Hepatocyte (in vitro differentiated cells): ENCODE data around the gene ATP6V1E1. TPM values are rescaled to one million over a fixed set of nuclear protein-coding genes. Genes with fewer than 3 reads are reported as not detected.

Experiments used
- DNase-seq: peaks from one replicate; pipeline ENCODE4 v3.0.0-alpha.2; 2016; ENCODE audit warnings: low spot score
- H2AFZ ChIP-seq: fragments of 200-600 bp; sonication (generic); 2 replicates; pipeline ENCODE4 v1.6.0; 2016; ENCODE audit warnings: antibody characterized with exemption, mild to moderate bottlenecking
- H3K27ac ChIP-seq: fragments of 200-600 bp; sonication (generic); 2 replicates; pipeline ENCODE4 v1.5.1; 2016; ENCODE audit warnings: mild to moderate bottlenecking
- H3K27me3 ChIP-seq: fragments of 200-600 bp; sonication (generic); 2 replicates; pipeline ENCODE4 v1.6.1; 2016
- H3K36me3 ChIP-seq: fragments of 200-600 bp; sonication (generic); replicated peaks from 2 replicates; pipeline ENCODE4 v1.5.1; 2016; ENCODE audit warnings: low read depth; ENCODE audit not compliant: insufficient read depth
- H3K4me1 ChIP-seq: fragments of 200-600 bp; sonication (generic); 2 replicates; pipeline ENCODE4 v1.5.1; 2016; ENCODE audit warnings: mild to moderate bottlenecking, moderate library complexity; ENCODE audit not compliant: insufficient read depth
- H3K4me2 ChIP-seq: fragments of 200-600 bp; sonication (generic); 2 replicates; pipeline ENCODE4 v1.6.0; 2016
- H3K4me3 ChIP-seq: fragments of 200-600 bp; sonication (generic); 2 replicates; pipeline ENCODE4 v1.5.1; 2016; ENCODE audit warnings: mild to moderate bottlenecking
- H3K79me2 ChIP-seq: fragments of 200-600 bp; sonication (generic); 2 replicates; pipeline ENCODE4 v1.6.0; 2017; ENCODE audit warnings: mild to moderate bottlenecking
- H3K9me2 ChIP-seq: fragments of 200-600 bp; sonication (generic); replicated peaks from 2 replicates; pipeline ENCODE4 v1.6.0; 2017; ENCODE audit warnings: mild to moderate bottlenecking; ENCODE audit not compliant: insufficient read depth
- H3K9me3 ChIP-seq: fragments of 200-600 bp; sonication (generic); 2 replicates; pipeline ENCODE4 v1.5.1; 2016; ENCODE audit warnings: low read depth, mild to moderate bottlenecking
- H4K20me1 ChIP-seq: fragments of 200-600 bp; sonication (generic); 2 replicates; pipeline ENCODE4 v1.6.0; 2016; ENCODE audit warnings: mild to moderate bottlenecking; ENCODE audit not compliant: insufficient read depth, poor library complexity, severe bottlenecking
- CTCF ChIP-seq: fragments of 200-600 bp; sonication (generic); IDR thresholded peaks from 2 replicates; pipeline ENCODE4 v1.5.1; 2016; ENCODE audit warnings: antibody characterized with exemption, mild to moderate bottlenecking; ENCODE audit not compliant: poor library complexity
- EZH2 ChIP-seq: fragments of 200-600 bp; sonication (generic); IDR thresholded peaks from 2 replicates; pipeline ENCODE4 v1.6.1; 2016; ENCODE audit warnings: antibody characterized with exemption, mild to moderate bottlenecking, borderline replicate concordance
- EZH2phosphoT487 ChIP-seq: fragments of 200-600 bp; sonication (generic); IDR thresholded peaks from one replicate; pipeline ENCODE4 v1.6.1; 2018; ENCODE audit warnings: antibody characterized with exemption, mild to moderate bottlenecking, low read depth, moderate library complexity; ENCODE audit not compliant: unreplicated experiment, severe bottlenecking
- WGBS: methylation state at CpG from one replicate; pipeline ENCODE4 v1.1.6; 2016; ENCODE audit warnings: low lambda C conversion rate; ENCODE audit errors: missing lambda C conversion rate; 5-methylcytosine and 5-hydroxymethylcytosine counted together
- polyA plus RNA-seq: library from polyadenylated mRNA; unstranded; fragments of >200 nt; fragmentation: Nextera tagmentation; extraction: Ambion mirVana; gene quantifications from 2 replicates; pipeline ENCODE4 v1.2.1, GENCODE V29; 2016
- total RNA-seq: library from RNA; depleted of rRNA; stranded (reverse); fragments of >200 nt; gene quantifications from 2 replicates; pipeline ENCODE4 v1.2.3, GENCODE V29; 2014

Gene ATP6V1E1
- total and polyA plus RNA-seq, 2 experiments from 2014 or later: 122 to 145 TPM

GRCh38 chr22:17607891-17608521 lies 20.5 kb downstream of the ATP6V1E1 start:
- peaks cover 43% of the 10 kb centered on the region for H3K79me2 ChIP-seq
- H3K27me3 ChIP-seq: no peaks in the 10 kb centered on the region
- WGBS: 82% methylated on average over 4 of the region's 4 CpGs
- peak overlapping the region; percentile 42 for H3K27ac ChIP-seq
- no peaks in the 10 kb centered on the region for H3K4me1 ChIP-seq
- TF ChIP-seq CTCF (no peak), EZH2phosphoT487 (no peak), EZH2 (no peak)
- H3K9me3 ChIP-seq: no peaks in the 10 kb centered on the region
- no peak for DNase-seq
- H2AFZ ChIP-seq: no peak overlapping the region
- peaks cover 8% of the 10 kb centered on the region for H4K20me1 ChIP-seq
- no peak overlapping the region for H3K4me2 ChIP-seq
- no peaks in the 10 kb centered on the region for H3K9me2 ChIP-seq
- no peak overlapping the region for H3K4me3 ChIP-seq
- H3K36me3 ChIP-seq: peaks cover 9% of the 10 kb centered on the region

- WGBS: 72% methylated on average over 5 of the region's 5 CpGs
- TF ChIP-seq CTCF: no peak
- no peak for TF ChIP-seq EZH2
- TF ChIP-seq EZH2phosphoT487: no peak
- H2AFZ ChIP-seq: no peak overlapping the region
- no peaks in the 10 kb centered on the region for H3K4me1 ChIP-seq
- H3K27ac ChIP-seq: peak overlapping the region; percentile 50
- H3K27me3 ChIP-seq: no peaks in the 10 kb centered on the region
- no peaks in the 10 kb centered on the region for H3K36me3 ChIP-seq
- peaks cover 52% of the 10 kb centered on the region for H3K79me2 ChIP-seq
- no peaks in the 10 kb centered on the region for H3K9me2 ChIP-seq
- DNase-seq: peak; percentile 45
- no peak overlapping the region for H3K4me2 ChIP-seq
- H3K4me3 ChIP-seq: no peak overlapping the region
- no peaks in the 10 kb centered on the region for H3K9me3 ChIP-seq
- H4K20me1 ChIP-seq: peaks cover 15% of the 10 kb centered on the region
These were observed 22.1 kb downstream of the ATP6V1E1 start for GRCh38 chr22:17606496-17606895.

GRCh38 chr22:17603668-17604067 lies 24.9 kb downstream of the ATP6V1E1 start:
- H3K79me2 ChIP-seq: peaks cover 45% of the 10 kb centered on the region
- WGBS: 91% methylated on average over 4 of the region's 4 CpGs
- H3K36me3 ChIP-seq: no peaks in the 10 kb centered on the region
- H3K27ac ChIP-seq: no peak overlapping the region
- H3K4me1 ChIP-seq: peaks cover 3% of the 10 kb centered on the region
- TF ChIP-seq EZH2 (no peak), CTCF (no peak), EZH2phosphoT487 (no peak)
- H4K20me1 ChIP-seq: peaks cover 16% of the 10 kb centered on the region
- no peak overlapping the region for H3K4me3 ChIP-seq
- no peaks in the 10 kb centered on the region for H3K9me2 ChIP-seq
- no peak overlapping the region for H2AFZ ChIP-seq
- no peak for DNase-seq
- no peak overlapping the region for H3K4me2 ChIP-seq
- no peaks in the 10 kb centered on the region for H3K9me3 ChIP-seq
- H3K27me3 ChIP-seq: no peaks in the 10 kb centered on the region
